HL-60/S4 (cell line): ENCODE results near the gene SCFD1.
"Not testable (repeated sequence)": the region's sequence is repeated elsewhere in the genome, so short reads cannot be mapped to it uniquely, and the experiment has no call there.

Experiments used
- in situ Hi-C: fragments of 300-500 bp; cut with MboI; formaldehyde crosslinking; loops from 2 replicates; pipeline ENCODE4 v1.14.3; 2022; ENCODE audit warnings: low sequenced_read_pairs

The SCFD1 gene

DNA sequence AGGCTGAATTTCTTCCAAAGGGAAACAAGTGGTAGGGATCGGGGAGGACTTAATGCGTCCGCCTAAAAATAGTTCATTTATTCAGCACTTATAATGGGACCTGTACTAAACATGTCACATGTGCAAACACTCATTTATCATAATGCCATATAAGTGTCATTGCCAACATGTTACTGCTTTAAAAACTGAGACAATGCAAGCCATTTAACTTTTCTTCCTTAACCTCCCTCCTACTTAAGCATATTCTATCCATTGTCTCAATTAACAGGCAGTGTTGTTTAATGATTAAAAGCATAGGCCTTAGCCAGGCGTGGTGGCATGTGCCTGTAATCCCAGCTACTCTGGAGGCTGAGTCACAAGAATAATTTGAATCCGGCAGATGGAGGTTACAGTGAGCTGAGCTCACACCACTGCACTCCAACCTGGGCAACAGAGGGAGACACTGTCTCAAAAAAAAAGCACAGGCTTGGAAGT is 13.5 kb upstream of the SCFD1 start:
- in situ Hi-C loops: no loop called here

DNA sequence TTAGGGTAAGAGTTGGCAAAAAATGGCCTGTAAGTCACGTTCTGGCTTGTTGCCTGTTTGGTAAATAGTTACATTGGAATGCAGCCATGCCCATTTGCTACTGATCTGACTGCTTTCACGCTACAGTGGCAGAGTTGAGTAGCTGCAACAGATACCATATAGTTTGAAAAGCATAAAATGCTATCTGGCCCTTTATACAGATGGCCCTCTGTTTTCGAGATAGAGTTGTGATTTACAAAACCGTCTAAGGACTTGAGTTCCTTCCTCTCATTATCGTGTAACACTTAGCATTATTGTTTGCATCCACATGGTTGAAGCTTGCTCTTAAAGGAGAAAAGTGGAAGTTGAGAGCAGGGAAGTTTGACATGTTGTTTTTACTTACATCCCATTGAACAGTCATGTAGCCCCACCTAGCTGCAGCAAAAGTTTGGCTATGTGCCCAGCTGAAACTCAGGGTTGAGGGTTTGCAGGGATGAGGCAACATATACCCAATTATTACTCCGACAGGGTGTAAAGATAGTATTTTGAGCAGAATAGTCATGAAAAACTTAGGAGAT is 11.3 kb upstream of the SCFD1 start:
- in situ Hi-C loops: no loop called here

DNA sequence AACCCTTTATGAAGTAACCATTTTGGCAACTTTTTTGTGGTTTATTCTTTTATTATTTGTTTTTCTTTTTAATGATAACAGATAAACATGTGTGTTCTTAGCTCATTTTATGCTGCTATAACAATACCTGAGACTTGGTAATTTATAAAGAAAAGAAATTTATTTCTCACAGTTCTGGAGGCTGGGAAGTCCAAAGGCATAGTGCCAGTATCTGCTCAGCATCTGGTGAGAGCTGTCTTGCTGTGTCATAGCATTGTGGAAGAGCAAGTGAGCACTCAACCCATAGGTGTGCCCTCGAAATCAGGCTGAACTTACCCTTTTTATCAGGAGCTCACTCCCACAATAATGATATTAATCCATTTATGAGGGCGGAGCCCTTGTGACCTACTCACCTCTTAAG is 8.0 kb upstream of the SCFD1 start:
- in situ Hi-C loops: no loop called here

DNA sequence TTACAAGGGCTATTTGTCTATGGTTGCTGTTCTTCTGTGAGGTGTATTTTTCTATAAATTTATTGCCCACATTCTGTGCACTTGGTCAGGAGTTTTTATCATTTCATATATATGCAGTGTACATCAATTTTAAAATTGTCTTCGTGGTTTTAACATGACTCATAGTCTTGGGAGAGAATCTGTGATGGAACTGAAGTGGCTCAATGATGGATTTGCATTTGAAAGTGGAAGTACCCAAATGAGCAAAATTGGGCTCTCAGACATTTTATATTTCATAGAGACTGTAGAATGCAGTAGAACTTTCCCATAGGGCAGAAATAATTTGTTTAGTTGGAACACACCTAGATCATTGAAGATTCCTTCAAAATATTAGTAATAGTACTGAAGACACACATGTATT is 1.9 kb upstream of the SCFD1 start:
- in situ Hi-C loops: no loop called here

DNA sequence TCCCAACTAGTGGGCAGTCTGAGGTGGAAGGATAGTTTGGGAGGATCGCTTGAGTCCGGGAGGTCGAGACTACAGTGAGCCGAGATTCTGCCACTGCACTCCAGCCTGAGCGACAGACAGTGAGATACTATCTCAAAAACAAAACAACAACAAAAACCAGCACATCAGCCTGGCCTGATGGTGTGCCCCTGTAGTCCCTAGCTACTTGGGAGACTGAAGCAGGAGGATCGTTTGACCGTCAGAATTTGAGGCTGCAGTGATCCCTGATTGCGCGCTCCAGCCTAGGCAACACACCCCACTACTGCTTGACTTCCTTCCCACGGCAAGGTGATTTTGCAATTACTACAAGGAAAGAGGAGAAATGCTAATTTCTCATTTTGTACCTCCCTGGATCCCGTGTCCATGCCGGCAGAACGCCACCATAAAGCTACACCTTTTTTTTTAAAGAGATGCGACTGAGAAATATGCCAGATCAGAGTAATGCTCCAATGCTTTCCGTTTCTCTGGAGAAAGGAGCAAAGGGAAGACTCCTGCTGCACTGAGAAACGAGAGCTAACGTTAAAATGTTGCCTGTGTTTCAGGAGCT is 672 bp upstream of the SCFD1 start:
- in situ Hi-C loops: no loop called here

DNA sequence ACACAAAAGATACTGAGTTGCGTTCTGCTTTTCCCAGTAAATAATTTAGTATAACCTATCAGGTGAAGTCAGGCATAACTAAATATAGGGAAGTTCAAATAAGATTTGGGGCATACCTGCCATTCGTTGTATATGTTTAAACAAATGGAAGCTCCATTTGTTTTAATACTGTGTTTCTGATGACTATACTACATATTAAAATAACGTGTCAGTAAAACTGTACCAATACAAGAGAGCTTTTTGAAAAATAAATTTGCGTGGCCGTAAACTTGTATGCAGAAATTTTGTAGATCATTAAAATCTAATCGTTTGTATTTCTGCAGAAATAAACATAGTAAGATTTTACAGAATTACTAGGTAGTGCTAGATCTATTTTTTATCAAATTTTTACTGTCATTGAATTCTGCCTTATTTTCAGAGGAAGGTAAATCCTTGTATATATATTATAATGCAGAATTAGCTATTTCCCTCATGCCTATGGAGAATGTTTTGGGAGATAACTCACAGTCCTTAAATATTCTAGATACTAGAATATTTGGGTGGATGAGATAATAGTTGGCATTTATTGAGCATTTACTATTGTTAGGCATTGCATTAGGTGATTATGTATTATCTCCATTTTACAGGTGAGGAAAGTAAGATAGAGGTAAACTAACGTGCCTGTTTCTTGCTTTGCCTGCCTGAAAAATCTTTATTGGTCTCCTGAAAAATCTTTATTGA is 1.5 kb downstream of the SCFD1 start:
- in situ Hi-C loops: no loop called here

GRCh38 chr14:30624132-30624423 is 2.0 kb downstream of the SCFD1 start:
- in situ Hi-C loops: no loop called here

GRCh38 chr14:30625533-30625932 is 3.4 kb downstream of the SCFD1 start:
- in situ Hi-C loops: no loop called here

GRCh38 chr14:30629432-30629831 is 7.3 kb downstream of the SCFD1 start:
- in situ Hi-C loops: not testable (repeated sequence)

- in situ Hi-C loops: no loop called here
Measured at GRCh38 chr14:30630248-30630647, 8.1 kb downstream of the SCFD1 start.

GRCh38 chr14:30632730-30633129 is 10.6 kb downstream of the SCFD1 start:
- in situ Hi-C loops: no loop called here

GRCh38 chr14:30638926-30639325 is 16.8 kb downstream of the SCFD1 start:
- in situ Hi-C loops: no loop called here

DNA sequence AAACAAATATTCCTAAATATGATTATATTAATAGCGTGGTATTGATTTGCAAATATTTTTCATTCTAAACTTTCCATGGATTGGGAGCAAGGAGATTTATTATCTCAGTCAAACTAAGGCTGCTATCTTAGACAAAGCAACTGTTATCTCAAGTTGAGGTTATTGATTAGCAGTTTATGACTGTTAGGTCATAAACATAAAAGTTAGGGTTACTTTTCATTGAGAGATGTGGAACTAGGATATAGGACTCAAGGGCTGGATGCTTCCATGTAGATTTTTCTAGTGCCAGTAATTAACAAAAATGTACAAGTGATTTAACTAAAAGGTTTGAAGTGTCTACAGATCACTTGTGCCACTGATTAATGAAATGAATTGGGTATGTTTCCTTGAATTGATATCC is 19.1 kb downstream of the SCFD1 start:
- in situ Hi-C loops: no loop called here

DNA sequence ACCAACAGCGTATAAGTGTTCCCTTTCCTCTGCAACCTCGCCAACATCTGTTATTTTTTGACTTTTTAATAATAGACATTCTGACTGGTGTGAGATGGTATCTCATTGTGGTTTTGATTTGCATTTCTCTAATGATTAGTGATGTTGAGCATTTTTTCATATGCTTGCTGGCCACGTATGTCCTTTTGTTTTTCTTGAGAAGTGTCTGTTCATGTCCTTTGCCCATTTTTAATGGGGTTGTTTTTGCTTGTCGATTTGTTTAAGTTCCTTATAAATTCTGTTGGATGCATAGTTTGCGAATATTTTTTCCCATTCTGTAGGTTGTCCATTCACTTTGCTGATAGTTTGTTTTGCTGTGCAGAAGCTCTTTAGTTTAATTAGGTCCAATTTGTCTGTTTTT is 22.3 kb downstream of the SCFD1 start:
- in situ Hi-C loops: not testable (repeated sequence)

DNA sequence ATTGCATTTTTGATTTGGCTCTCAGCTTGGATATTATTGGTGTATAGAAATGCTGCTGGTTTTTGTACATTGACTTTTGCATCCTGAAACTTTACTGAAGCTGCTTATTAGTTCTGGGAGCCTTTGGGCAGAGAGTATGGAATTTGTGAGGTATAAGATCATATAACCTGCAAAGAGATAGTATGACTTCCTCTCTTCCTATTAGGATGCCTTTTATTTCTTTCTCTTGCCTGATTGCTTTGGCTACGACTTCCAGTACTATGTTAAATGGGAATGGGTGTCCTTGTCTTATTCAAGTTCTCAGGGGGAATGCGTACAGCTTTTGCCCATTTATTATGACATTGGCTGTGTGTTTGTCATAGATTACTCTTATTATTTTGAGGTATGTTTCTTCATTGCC is 23.5 kb downstream of the SCFD1 start:
- in situ Hi-C loops: no loop called here

DNA sequence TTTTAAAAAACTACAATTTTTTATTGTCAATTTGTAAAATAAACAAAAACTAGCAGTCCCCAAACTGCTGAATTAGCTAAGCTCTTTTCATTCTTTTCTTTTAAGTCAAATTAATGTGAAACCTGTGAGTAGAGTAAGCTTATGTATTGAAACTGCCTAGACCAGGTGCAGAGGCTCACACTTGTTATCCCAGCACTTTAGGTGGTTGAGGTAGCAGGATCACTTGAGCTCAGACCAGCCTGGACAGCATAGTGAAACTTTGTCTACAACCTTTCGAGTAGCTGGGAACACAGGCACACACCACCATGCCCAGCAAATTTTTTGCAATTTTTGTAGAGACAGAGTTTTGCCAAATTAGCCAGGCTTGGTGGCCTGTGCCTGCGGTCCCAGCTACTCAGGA is 26.4 kb downstream of the SCFD1 start:
- in situ Hi-C loops: no loop called here

GRCh38 chr14:30651937-30652336 is 29.8 kb downstream of the SCFD1 start:
- in situ Hi-C loops: loop anchor here (25.0 kb wide), 1 partner anchor 710 kb away; no protein-coding TSS in a partner anchor

- in situ Hi-C loops: loop anchor here (25.0 kb wide), 1 partner anchor 707 kb away; no protein-coding TSS in a partner anchor
Measured at GRCh38 chr14:30655124-30655523, 33.0 kb downstream of the SCFD1 start.

GRCh38 chr14:30655658-30656057 is 33.5 kb downstream of the SCFD1 start:
- in situ Hi-C loops: loop anchor here (25.0 kb wide), 1 partner anchor 707 kb away; no protein-coding TSS in a partner anchor

- in situ Hi-C loops: loop anchor here (25.0 kb wide), 1 partner anchor 706 kb away; no protein-coding TSS in a partner anchor
Measured at GRCh38 chr14:30656190-30656632, 34.1 kb downstream of the SCFD1 start.

GRCh38 chr14:30657050-30657449 is 34.9 kb downstream of the SCFD1 start:
- in situ Hi-C loops: loop anchor here (25.0 kb wide), 1 partner anchor 705 kb away; no protein-coding TSS in a partner anchor

- in situ Hi-C loops: loop anchor here (25.0 kb wide), 1 partner anchor 705 kb away; no protein-coding TSS in a partner anchor
Measured at GRCh38 chr14:30657606-30658163, 35.6 kb downstream of the SCFD1 start.
